Peyer's patch (tissue), 4 donors: Measurements from ENCODE around the gene CDK5R2. TPM values are rescaled to one million over a fixed set of nuclear protein-coding genes. Genes with fewer than 3 reads are reported as not detected.

Source experiments
- DNase-seq, 3 donors: peaks; one replicate each; pipeline ENCODE4 v3.0.0-alpha.2; 2017 to 2019
- H3K27ac ChIP-seq, 4 donors: fragments of 200-600 bp; sonication (generic); one replicate each; pipeline ENCODE4 v1.5.1; 2016 to 2019
- H3K27me3 ChIP-seq, 2 donors: fragments of 200-600 bp; sonication (generic); one replicate each; pipeline ENCODE4 v1.5.1; 2019
- H3K36me3 ChIP-seq, 3 donors: fragments of 200-600 bp; sonication (generic); one replicate each; pipeline ENCODE4 v1.5.1; 2016 to 2019
- H3K4me1 ChIP-seq, 4 donors: fragments of 200-600 bp; sonication (generic); one replicate each; pipeline ENCODE4 v1.5.1; 2016 to 2019
- H3K4me3 ChIP-seq, 4 donors: fragments of 200-600 bp; sonication (generic); 1 replicate in 3 of 4; 2 replicates in 1 of 4; pipeline ENCODE4 v1.5.1; 2016 to 2019; ENCODE audit warnings: mild to moderate bottlenecking in 1 of 4
- H3K9me3 ChIP-seq, 4 donors: fragments of 200-600 bp; sonication (generic); one replicate each; pipeline ENCODE4 v1.5.1; 2016 to 2019; ENCODE audit warnings: mild to moderate bottlenecking in 1 of 4
- CTCF ChIP-seq, 6 experiments: fragments of 450-650 bp in 4 of 6; fragments of 200-600 bp in 2 of 6; sonication (generic) in 1 of 6; IDR thresholded peaks; one replicate each; pipeline ENCODE4 v1.5.1; 2017 to 2019; ENCODE audit warnings: antibody characterized with exemption in 6 of 6, mild to moderate bottlenecking in 3 of 6, moderate library complexity in 1 of 6
- POLR2A ChIP-seq, 2 donors: fragments of 450-650 bp; IDR thresholded peaks; one replicate each; pipeline ENCODE4 v1.5.1; 2017; ENCODE audit warnings: antibody characterized with exemption in 2 of 2, mild to moderate bottlenecking in 2 of 2, moderate library complexity in 2 of 2
- total RNA-seq, 4 donors: library from RNA; depleted of rRNA; stranded (reverse); fragments of >200 nt; gene quantifications; one replicate each; pipeline ENCODE4 v1.1.0, GENCODE V29; 2016

Gene CDK5R2
- total RNA-seq, 4 donors from 2014 or later: 0.54 to 1.1 (median 0.95) TPM; not detected in 1

- H3K27ac ChIP-seq: no peak overlapping the region
- H3K4me3 ChIP-seq: no peak overlapping the region
- H3K4me1 ChIP-seq: peaks cover 0 to 26% (median 12%) of the 10 kb centered on the region in 4 donors
- DNase-seq: no peak
- H3K36me3 ChIP-seq: no peaks in the 10 kb centered on the region
- peaks cover 0 to 48% of the 10 kb centered on the region in 2 donors for H3K27me3 ChIP-seq
- TF ChIP-seq POLR2A (IDR thresholded peaks at IDR 0.05): no peak
- no peak for TF ChIP-seq CTCF (IDR thresholded peaks at IDR 0.05)
- no peaks in the 10 kb centered on the region for H3K9me3 ChIP-seq
Measured at GRCh38 chr2:218995561-218995960, 36.1 kb downstream of the CDK5R2 start.

- Histone ChIP-seq H3K27ac (peak overlapping the region in 2 of 4 donors; percentile 40 to 65), H3K27me3 (peaks cover 0 to 43% of the 10 kb centered on the region in 2 donors), H3K9me3 (no peaks in the 10 kb centered on the region), H3K4me1 (peaks cover 0 to 26% (median 12%) of the 10 kb centered on the region in 4 donors), H3K4me3 (peak overlapping the region in 2 of 4 donors; percentile 43 to 50), H3K36me3 (no peaks in the 10 kb centered on the region)
- TF ChIP-seq CTCF (IDR thresholded peaks at IDR 0.05): peak; percentile 68 to 93 (median 88)
- TF ChIP-seq POLR2A (IDR thresholded peaks at IDR 0.05): peak; percentile 16 to 58
- DNase-seq: peak; percentile 57 to 92 (median 92)
Measured at GRCh38 chr2:218995972-218996711, 36.7 kb downstream of the CDK5R2 start.

- no peaks in the 10 kb centered on the region for H3K36me3 ChIP-seq
- peak overlapping the region in 1 of 4 donors; percentile 50 for H3K4me3 ChIP-seq
- H3K4me1 ChIP-seq: peaks cover 0 to 33% (median 17%) of the 10 kb centered on the region in 4 donors
- peaks cover 0 to 39% of the 10 kb centered on the region in 2 donors for H3K27me3 ChIP-seq
- TF ChIP-seq POLR2A (IDR thresholded peaks at IDR 0.05): no peak
- no peak for TF ChIP-seq CTCF (IDR thresholded peaks at IDR 0.05)
- no peak for DNase-seq
- no peaks in the 10 kb centered on the region for H3K9me3 ChIP-seq
- H3K27ac ChIP-seq: peak overlapping the region in 2 of 4 donors; percentile 40 to 65
Measured at GRCh38 chr2:218996937-218997336, 37.5 kb downstream of the CDK5R2 start.

- Histone ChIP-seq H3K9me3 (no peaks in the 10 kb centered on the region), H3K36me3 (no peaks in the 10 kb centered on the region), H3K27ac (peak overlapping the region in 1 of 4 donors; percentile 9), H3K4me3 (no peak overlapping the region), H3K4me1 (peaks cover 3 to 41% (median 25%) of the 10 kb centered on the region in 4 donors), H3K27me3 (peaks cover 0 to 37% of the 10 kb centered on the region in 2 donors)
- no peak for DNase-seq
- TF ChIP-seq POLR2A (IDR thresholded peaks at IDR 0.05): no peak
- no peak for TF ChIP-seq CTCF (IDR thresholded peaks at IDR 0.05)
Measured at GRCh38 chr2:218997731-218998130, 38.3 kb downstream of the CDK5R2 start.

GRCh38 chr2:218998414-218999002 lies 39.0 kb downstream of the CDK5R2 start:
- Histone ChIP-seq H3K4me1 (peaks cover 3 to 39% (median 27%) of the 10 kb centered on the region in 4 donors), H3K27me3 (peaks cover 0 to 37% of the 10 kb centered on the region in 2 donors)
- DNase-seq: no peak

More at GRCh38 chr2:218998414-218999002, 39.0 kb downstream of the CDK5R2 start:
- no peaks in the 10 kb centered on the region for H3K9me3 ChIP-seq
- TF ChIP-seq CTCF (IDR thresholded peaks at IDR 0.05) (no peak), POLR2A (IDR thresholded peaks at IDR 0.05) (no peak)
- no peak overlapping the region for H3K27ac ChIP-seq
- no peak overlapping the region for H3K4me3 ChIP-seq
- H3K36me3 ChIP-seq: no peaks in the 10 kb centered on the region
